ENCODE results near the gene IQCC.

The IQCC gene

GRCh38 chr1:32257227-32257508 lies 51.7 kb downstream of the IQCC start:
- H3K9me2 ChIP-seq (ENCODE audit: low read depth, low read length), result no peaks in the 10 kb centered on the region
- peak overlapping the region; percentile 100 for H3K27ac ChIP-seq (ENCODE audit: low read depth, low read length, poor library complexity, severe bottlenecking)
- no peak overlapping the region for H2AFZ ChIP-seq (ENCODE audit: low read length)
- no peak overlapping the region for H3K4me3 ChIP-seq (ENCODE audit: low read depth, low read length, poor library complexity, severe bottlenecking)
- peaks cover 67% of the 10 kb centered on the region for H3K4me1 ChIP-seq (ENCODE audit: insufficient read depth, low read length, severe bottlenecking)
- H3K36me3 ChIP-seq (ENCODE audit: insufficient read depth, low read length), result no peaks in the 10 kb centered on the region
- no peaks in the 10 kb centered on the region for H3K9me3 ChIP-seq (ENCODE audit: low read length)
- H4K20me1 ChIP-seq (ENCODE audit: insufficient read depth, low read length), result no peaks in the 10 kb centered on the region
- H3K4me2 ChIP-seq (ENCODE audit: low read length), result peak overlapping the region; percentile 51
- H3K27me3 ChIP-seq (ENCODE audit: insufficient read depth, low read length), result no peaks in the 10 kb centered on the region
- TF ChIP-seq CTCF (IDR thresholded peaks at IDR 0.05; ENCODE audit: low read length), result no peak
- TF ChIP-seq EZH2 (IDR thresholded peaks at IDR 0.05; ENCODE audit: borderline replicate concordance, low read length), result no peak
- peak overlapping the region; percentile 28 for H3K9ac ChIP-seq (ENCODE audit: low read length)
- 0 out of 2 replicates have a peak, but pooled peaks cover 3% of the 10 kb centered on the region for H3F3A ChIP-seq (ENCODE audit: insufficient read depth, low read length)
- H3K79me2 ChIP-seq (ENCODE audit: insufficient read depth, low read length), result no peaks in the 10 kb centered on the region
